GM12872 (cell line): ENCODE measurements around the gene CA6.

Source experiments
- TF ChIP-seq, protein P1 (sequence below): IDR thresholded peaks from 3 replicates; pipeline ENCODE4 v1.5.1; 2011; ENCODE audit warnings: low read depth, mild to moderate bottlenecking, low read length, moderate library complexity; ENCODE audit not compliant: insufficient read depth

Gene CA6

DNA sequence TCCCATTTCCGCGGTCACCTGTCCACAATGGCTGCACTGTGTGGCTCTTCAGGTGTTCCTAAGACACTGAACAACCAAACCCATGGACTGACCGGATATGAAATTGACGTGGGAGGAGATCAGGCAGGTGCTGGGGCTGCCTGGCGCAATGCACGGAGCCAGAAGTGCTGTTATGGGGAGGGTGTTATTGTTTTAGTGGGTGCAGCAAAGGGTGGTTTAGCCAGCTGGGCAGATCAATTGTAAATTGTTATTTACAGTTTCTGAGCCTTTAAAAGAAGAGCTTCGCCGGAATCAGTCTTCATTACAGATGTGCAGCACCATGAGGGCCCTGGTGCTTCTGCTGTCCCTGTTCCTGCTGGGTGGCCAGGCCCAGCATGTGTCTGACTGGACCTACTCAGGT lies at the start of gene CA6:
Gene CA6 (plus strand): TSS at position 301 of the 400 bp plus-strand sequence. CDS start 19 bp downstream, at position 320.
- TF ChIP-seq, protein P1, sequence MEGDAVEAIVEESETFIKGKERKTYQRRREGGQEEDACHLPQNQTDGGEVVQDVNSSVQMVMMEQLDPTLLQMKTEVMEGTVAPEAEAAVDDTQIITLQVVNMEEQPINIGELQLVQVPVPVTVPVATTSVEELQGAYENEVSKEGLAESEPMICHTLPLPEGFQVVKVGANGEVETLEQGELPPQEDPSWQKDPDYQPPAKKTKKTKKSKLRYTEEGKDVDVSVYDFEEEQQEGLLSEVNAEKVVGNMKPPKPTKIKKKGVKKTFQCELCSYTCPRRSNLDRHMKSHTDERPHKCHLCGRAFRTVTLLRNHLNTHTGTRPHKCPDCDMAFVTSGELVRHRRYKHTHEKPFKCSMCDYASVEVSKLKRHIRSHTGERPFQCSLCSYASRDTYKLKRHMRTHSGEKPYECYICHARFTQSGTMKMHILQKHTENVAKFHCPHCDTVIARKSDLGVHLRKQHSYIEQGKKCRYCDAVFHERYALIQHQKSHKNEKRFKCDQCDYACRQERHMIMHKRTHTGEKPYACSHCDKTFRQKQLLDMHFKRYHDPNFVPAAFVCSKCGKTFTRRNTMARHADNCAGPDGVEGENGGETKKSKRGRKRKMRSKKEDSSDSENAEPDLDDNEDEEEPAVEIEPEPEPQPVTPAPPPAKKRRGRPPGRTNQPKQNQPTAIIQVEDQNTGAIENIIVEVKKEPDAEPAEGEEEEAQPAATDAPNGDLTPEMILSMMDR = no peak

DNA sequence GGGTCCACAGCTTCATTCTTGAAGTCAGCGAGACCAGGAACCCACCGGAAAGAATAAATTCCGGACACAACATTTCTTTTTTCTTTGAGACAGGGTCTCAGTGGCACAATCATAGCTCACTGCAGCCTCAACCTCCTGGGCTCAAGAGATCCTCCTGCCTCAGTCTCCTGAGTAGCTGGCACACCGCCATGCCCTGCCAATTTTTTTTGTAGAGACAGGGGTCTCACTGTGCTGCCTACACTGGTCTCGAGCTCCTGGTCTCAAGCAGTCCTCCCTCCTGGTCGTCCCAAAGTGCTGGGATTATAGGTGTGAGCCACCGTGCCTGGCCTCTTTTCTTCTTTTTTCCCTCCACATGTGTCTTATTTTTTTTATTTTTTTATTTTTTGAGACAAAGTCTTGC lies 46.6 kb upstream of the CA6 start:
- TF ChIP-seq, protein P1 = no peak

DNA sequence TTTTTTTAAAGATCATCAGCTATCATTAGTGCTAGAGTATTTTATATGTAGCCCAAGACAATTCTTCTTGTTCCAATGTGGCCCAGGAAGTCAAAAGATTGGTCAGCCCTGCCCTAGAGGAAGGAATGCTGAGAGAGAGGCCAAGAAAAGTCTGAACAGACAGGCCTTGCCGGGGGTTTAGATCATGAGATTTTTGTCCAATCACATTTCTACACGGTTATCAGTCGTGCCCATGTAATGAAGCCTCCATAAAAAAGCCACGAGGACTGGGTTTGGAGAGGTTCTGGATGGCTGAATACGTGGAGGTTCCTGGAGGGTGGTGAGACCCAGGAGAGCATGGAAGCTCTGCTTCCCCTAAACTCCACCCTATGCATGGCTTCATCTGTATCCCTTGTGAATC lies 42.9 kb upstream of the CA6 start:
- TF ChIP-seq, protein P1 = no peak

DNA sequence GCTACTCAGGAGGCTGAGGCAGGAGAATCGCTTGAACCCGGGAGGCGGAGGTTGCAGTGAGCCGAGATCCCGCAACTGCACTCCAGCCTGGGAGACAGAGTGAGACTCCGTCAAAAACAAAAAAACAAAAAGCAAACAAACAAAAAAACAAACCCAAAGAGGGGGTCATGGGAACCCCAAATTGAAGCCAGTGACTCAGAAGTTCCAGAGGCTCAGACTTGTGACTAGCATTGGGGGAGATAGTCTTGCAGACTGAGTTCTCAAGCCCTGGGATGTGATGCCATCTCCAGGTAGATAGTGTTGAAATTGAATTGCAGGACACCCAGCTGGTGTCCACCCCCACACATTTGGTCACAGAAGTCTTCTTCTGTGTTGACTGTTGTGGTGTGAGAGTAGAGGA lies 42.3 kb upstream of the CA6 start:
- TF ChIP-seq, protein P1 = no peak

DNA sequence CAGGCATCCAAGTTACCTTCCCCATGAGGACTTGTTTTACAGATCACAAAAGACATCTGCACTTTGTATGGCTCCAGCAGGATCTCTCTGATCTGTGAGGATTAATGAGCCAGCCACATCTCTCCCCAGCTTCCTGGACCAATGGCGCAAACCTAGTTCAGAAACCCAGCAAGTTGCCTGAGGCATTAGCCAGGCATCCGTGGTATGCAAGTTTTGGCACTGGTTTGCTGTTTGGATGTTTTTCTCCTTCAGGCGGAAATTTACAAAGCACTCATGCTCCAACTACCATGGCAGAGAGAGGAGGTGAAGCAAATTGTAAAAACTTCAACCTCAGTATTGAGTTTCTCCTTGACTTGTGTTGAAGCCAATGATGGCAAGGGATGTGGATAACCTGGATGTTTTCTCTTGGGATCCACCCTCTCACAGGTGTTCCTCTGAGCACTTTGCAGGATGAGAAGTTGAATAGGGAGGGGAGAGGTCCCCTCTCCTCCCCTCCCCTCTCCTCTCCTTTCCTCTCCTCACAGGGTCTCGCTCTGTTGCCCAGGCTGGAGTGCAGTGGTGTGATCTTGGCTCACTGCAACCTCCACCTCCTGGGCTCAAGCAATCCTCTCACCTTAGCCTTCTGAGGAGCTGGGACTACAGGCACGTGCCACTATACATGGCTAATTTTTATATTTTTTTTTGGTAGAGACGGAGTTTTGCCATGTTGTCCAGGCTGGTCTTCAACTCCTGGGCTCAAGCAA lies 41.6 kb upstream of the CA6 start:
- TF ChIP-seq, protein P1 = no peak

DNA sequence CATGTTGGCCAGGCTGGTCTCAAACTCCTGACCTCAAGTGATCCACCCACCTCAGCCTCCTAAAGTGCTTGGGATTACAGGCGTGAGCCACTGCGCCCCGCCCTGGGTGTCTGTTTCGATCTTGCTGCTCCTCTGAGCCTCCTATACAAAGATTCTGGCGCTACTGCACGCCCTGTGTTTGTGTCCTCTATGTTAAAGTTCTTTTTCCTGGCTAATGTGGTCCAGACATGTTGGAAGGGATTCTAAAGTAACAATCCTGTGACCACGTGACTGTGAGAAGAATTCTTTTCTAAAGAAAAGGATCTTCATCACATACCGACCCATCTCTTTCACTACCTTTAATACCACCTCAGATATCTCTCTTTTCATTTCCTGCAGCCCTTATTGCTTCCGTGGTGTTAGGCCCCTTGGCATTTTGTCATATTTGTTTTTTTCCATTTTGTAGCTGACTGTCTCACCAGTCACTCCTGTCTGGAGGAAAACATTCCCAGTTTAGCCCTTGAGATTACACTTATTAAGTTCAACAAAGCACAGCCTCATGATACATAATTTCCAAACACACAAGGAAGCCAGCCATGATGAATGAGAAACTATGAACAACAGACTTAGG lies 40.0 kb upstream of the CA6 start:
- TF ChIP-seq, protein P1 = no peak

DNA sequence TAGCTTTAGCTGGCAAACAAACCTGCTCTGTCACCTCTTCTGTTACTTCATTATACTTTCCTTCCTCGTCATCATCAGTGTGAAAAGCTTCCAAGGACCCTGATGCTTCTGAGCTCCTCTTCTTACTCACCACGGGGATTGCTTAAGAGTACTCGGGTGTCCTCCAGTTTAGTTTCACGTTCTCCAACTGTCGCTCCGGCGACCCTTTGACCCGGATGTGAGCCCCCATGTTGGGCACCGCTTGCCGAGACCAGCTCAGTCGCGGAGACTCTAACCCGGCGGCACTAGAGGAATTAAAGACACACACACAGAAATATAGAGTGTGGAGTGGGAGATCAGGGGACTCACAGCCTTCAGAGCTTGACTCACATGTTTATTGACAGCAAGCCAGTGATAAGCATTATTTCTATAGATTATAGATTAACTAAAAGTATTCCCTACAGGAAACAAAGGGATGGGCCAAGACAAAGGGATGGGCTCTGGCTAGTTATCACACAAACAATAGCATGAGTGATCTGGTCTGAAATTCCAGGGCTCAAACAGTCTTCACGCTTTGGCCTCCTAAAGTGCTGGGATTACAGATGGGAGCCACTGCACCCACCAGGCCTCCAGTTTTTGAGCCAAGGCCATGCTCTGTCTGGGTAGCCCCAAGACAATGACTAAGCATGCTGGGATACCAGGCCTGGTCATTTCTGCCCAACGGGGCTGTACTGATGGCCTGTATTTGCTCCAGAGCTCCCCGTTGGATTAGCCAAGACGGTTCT lies 37.1 kb upstream of the CA6 start:
- TF ChIP-seq, protein P1 = no peak
